OCI-LY7 (cell line): ENCODE measurements around the gene FGD2.

Experiments used
- CTCF ChIP-seq: fragments of 200-600 bp; sonication (generic); conservative IDR thresholded peaks from 2 replicates; pipeline ENCODE4 v1.5.1; 2014; ENCODE audit warnings: mild to moderate bottlenecking, antibody characterized with exemption, low read length, moderate library complexity, mixed read lengths
- EZH2phosphoT487 ChIP-seq: fragments of 200-600 bp; sonication (generic); IDR thresholded peaks from 2 replicates; pipeline ENCODE4 v1.6.1; 2018; ENCODE audit warnings: low read depth, borderline replicate concordance, mild to moderate bottlenecking, mixed run types, antibody characterized with exemption, low read length, moderate library complexity, mixed read lengths

- TF ChIP-seq CTCF (no peak), EZH2phosphoT487 (no peak)
Observed at GRCh38 chr6:37048851-37049757, 43.6 kb downstream of the FGD2 start.
